H1 (cell line): ENCODE data around the gene GNG7. TPM values are rescaled to one million over a fixed set of nuclear protein-coding genes. Genes with fewer than 3 reads are reported as not detected.

Source experiments
- CTCF ChIA-PET: fragments of 300-600 bp; sonication (Branson Sonifier 250); formaldehyde crosslinking; loops from one replicate; lab custom pipeline; 2021; ENCODE audit not compliant: partially characterized antibody; lab: Charles Lee
- POLR2A ChIA-PET: fragments of 300-600 bp; sonication (Branson Sonifier 250); formaldehyde crosslinking; loops from one replicate; lab custom pipeline; 2021; ENCODE audit warnings: inconsistent platforms; ENCODE audit not compliant: partially characterized antibody; lab: Charles Lee
- DNase-seq, 2 experiments: peaks; one replicate each; pipeline versions ENCODE4 v3.0.0 to v3.0.0-alpha.2; 2010 to 2022; ENCODE audit warnings: low spot score in 2 of 2, low read depth in 1 of 2, mixed read lengths in 1 of 2
- FAIRE-seq: peaks from 2 replicates; lab custom pipeline; 2011; peaks lifted over from hg19 to GRCh38; lab: Jason Lieb, UNC
- H2AFZ ChIP-seq: 2 replicates; pipeline ENCODE4 v1.8.1; 2012; ENCODE audit warnings: low read length, inconsistent platforms
- H2AK5ac ChIP-seq: 2 replicates; pipeline ENCODE4 v1.6.1; 2013; ENCODE audit warnings: low read depth, low read length
- H2BK120ac ChIP-seq: replicated peaks from 2 replicates; pipeline ENCODE3; 2013; ENCODE audit warnings: low read depth, low read length, inconsistent platforms
- H2BK12ac ChIP-seq: 2 replicates; pipeline ENCODE4 v1.6.1; 2013; ENCODE audit warnings: low read depth, low read length
- H2BK15ac ChIP-seq: 2 replicates; pipeline ENCODE4 v1.6.1; 2013; ENCODE audit warnings: low read length
- H2BK20ac ChIP-seq: 2 replicates; pipeline ENCODE4 v1.6.1; 2013; ENCODE audit warnings: low read length
- H2BK5ac ChIP-seq: 2 replicates; pipeline ENCODE4 v1.6.1; 2013; ENCODE audit warnings: low read depth, low read length
- H3K14ac ChIP-seq: 2 replicates; pipeline ENCODE4 v1.6.1; 2013; ENCODE audit warnings: inconsistent platforms; ENCODE audit not compliant: insufficient read length
- H3K18ac ChIP-seq: 2 replicates; pipeline ENCODE4 v1.6.1; 2013; ENCODE audit warnings: low read length; ENCODE audit errors: extremely low read depth
- H3K23ac ChIP-seq: 2 replicates; pipeline ENCODE4 v1.6.1; 2013; ENCODE audit warnings: inconsistent platforms; ENCODE audit not compliant: insufficient read length
- H3K23me2 ChIP-seq: 2 replicates; pipeline ENCODE4 v1.6.1; 2013; ENCODE audit warnings: low read depth, low read length
- H3K27ac ChIP-seq: 2 replicates; pipeline ENCODE4 v1.6.1; 2011; ENCODE audit warnings: low read depth, low read length, inconsistent platforms
- H3K27me3 ChIP-seq, 4 experiments: replicated peaks in 1 of 4; 1 replicate in 1 of 4; 2 replicates in 3 of 4; pipeline versions ENCODE4 v1.6.1 to v1.8.1; 2011 to 2013; ENCODE audit warnings: low read length in 3 of 4, mild to moderate bottlenecking in 3 of 4, inconsistent platforms in 2 of 4, mixed read lengths in 2 of 4, moderate library complexity in 1 of 4; ENCODE audit not compliant: control insufficient read depth in 3 of 4, insufficient read depth in 3 of 4; ENCODE audit errors: extremely low read depth in 1 of 4
- H3K36me3 ChIP-seq, 4 experiments: 2 replicates each; pipeline versions ENCODE4 v1.6.1 to v1.8.1; 2011 to 2013; ENCODE audit warnings: mild to moderate bottlenecking in 4 of 4, low read length in 3 of 4, moderate library complexity in 2 of 4, control low read depth in 1 of 4, inconsistent platforms in 1 of 4; ENCODE audit not compliant: insufficient read depth in 4 of 4, control insufficient read depth in 2 of 4
- H3K4ac ChIP-seq: replicated peaks from 2 replicates; pipeline ENCODE3; 2013; ENCODE audit warnings: low read length, low read depth, mixed read lengths, inconsistent platforms; ENCODE audit not compliant: insufficient read length
- H3K4me1 ChIP-seq, 4 experiments: replicated peaks in 1 of 4; 1 replicate in 1 of 4; 2 replicates in 3 of 4; pipeline versions ENCODE4 v1.6.1 to v1.8.1; 2011 to 2013; ENCODE audit warnings: low read length in 3 of 4, inconsistent platforms in 2 of 4, mixed read lengths in 1 of 4; ENCODE audit not compliant: insufficient read depth in 4 of 4, control insufficient read depth in 3 of 4
- H3K4me2 ChIP-seq, 2 experiments: 2 replicates each; pipeline versions ENCODE4 v1.6.1 to v1.8.1; 2011 to 2013; ENCODE audit warnings: low read depth in 2 of 2, low read length in 2 of 2, control low read depth in 1 of 2, inconsistent platforms in 1 of 2, mild to moderate bottlenecking in 1 of 2; ENCODE audit not compliant: insufficient read depth in 1 of 2
- H3K4me3 ChIP-seq, 4 experiments: fragments of 200-600, 300-600 bp in 1 of 4; sonication (generic), shearing (Covaris generic), sonication (Bioruptor Twin) in 1 of 4; 2 replicates each; pipeline versions ENCODE4 v1.5.1 to v1.8.1; 2011 to 2016; ENCODE audit warnings: low read length in 4 of 4, low read depth in 3 of 4, control low read depth in 2 of 4, inconsistent platforms in 2 of 4, mild to moderate bottlenecking in 2 of 4, mixed read lengths in 1 of 4, moderate library complexity in 1 of 4; ENCODE audit not compliant: insufficient read depth in 2 of 4; ENCODE audit errors: extremely low read depth in 1 of 4
- H3K56ac ChIP-seq: replicated peaks from 2 replicates; pipeline ENCODE3; 2013; ENCODE audit warnings: low read depth, mild to moderate bottlenecking, mixed read lengths, low read length, inconsistent platforms; ENCODE audit not compliant: insufficient read length
- H3K79me1 ChIP-seq: 2 replicates; pipeline ENCODE4 v1.6.1; 2013; ENCODE audit warnings: low read depth, low read length, control low read depth
- H3K79me2 ChIP-seq, 2 experiments: 2 replicates each; pipeline versions ENCODE4 v1.6.1 to v1.8.1; 2012 to 2013; ENCODE audit warnings: low read length in 2 of 2, mild to moderate bottlenecking in 2 of 2, inconsistent platforms in 1 of 2; ENCODE audit not compliant: insufficient read depth in 2 of 2, control insufficient read depth in 1 of 2
- H3K9ac ChIP-seq, 4 experiments: replicated peaks in 1 of 4; 1 replicate in 1 of 4; 2 replicates in 3 of 4; pipeline versions ENCODE4 v1.6.1 to v1.8.1; 2011 to 2013; ENCODE audit warnings: low read depth in 3 of 4, low read length in 3 of 4, control low read depth in 2 of 4, mild to moderate bottlenecking in 2 of 4, moderate library complexity in 2 of 4, inconsistent platforms in 1 of 4; ENCODE audit errors: extremely low read depth in 1 of 4
- H3K9me3 ChIP-seq, 2 experiments: 2 replicates each; pipeline versions ENCODE4 v1.6.1 to v1.8.1; 2012 to 2013; ENCODE audit warnings: mild to moderate bottlenecking in 2 of 2, moderate library complexity in 2 of 2, control low read depth in 1 of 2, inconsistent platforms in 1 of 2, low read depth in 1 of 2, low read length in 1 of 2, mixed read lengths in 1 of 2; ENCODE audit not compliant: insufficient read depth in 2 of 2
- H4K20me1 ChIP-seq, 2 experiments: replicated peaks in 1 of 2; 2 replicates each; pipeline versions ENCODE3 to v1.8.1; 2011 to 2013; ENCODE audit warnings: inconsistent platforms in 2 of 2, low read length in 2 of 2, mild to moderate bottlenecking in 1 of 2; ENCODE audit not compliant: insufficient read depth in 2 of 2, control insufficient read depth in 1 of 2
- H4K5ac ChIP-seq: 2 replicates; pipeline ENCODE4 v1.6.1; 2013; ENCODE audit warnings: low read length, low read depth, mixed read lengths, inconsistent platforms; ENCODE audit not compliant: insufficient read length
- H4K8ac ChIP-seq: 2 replicates; pipeline ENCODE4 v1.8.0; 2013; ENCODE audit warnings: mild to moderate bottlenecking, moderate library complexity, low read length, inconsistent platforms; ENCODE audit not compliant: insufficient read depth; ENCODE audit errors: extremely low read depth
- H4K91ac ChIP-seq: replicated peaks from 2 replicates; pipeline ENCODE3; 2013; ENCODE audit warnings: low read length, mixed read lengths, inconsistent platforms; ENCODE audit not compliant: insufficient read length
- CBX5 ChIP-seq: fragments of 300-800, 300-1000 bp; sonication (generic); IDR thresholded peaks from 2 replicates; pipeline ENCODE4 v1.7.1; 2016; ENCODE audit warnings: antibody characterized with exemption, low read length, low read depth
- E2F6 ChIP-seq: IDR thresholded peaks from 2 replicates; pipeline ENCODE4 v1.6.1; 2012; ENCODE audit warnings: inconsistent platforms
- HDAC6 ChIP-seq: IDR thresholded peaks from one replicate; pipeline ENCODE4 v1.7.1; 2012; ENCODE audit warnings: low read depth, mild to moderate bottlenecking, inconsistent platforms, low read length, moderate library complexity
- JUND ChIP-seq: IDR thresholded peaks from 2 replicates; pipeline ENCODE4 v1.6.1; 2011; ENCODE audit warnings: mild to moderate bottlenecking, improper control_type of control experiment, low read length
- MAFK ChIP-seq: IDR thresholded peaks from 2 replicates; pipeline ENCODE4 v1.6.1; 2012; ENCODE audit warnings: low read depth, mild to moderate bottlenecking, improper control_type of control experiment, low read length
- SIRT6 ChIP-seq: IDR thresholded peaks from one replicate; pipeline ENCODE4 v1.7.1; 2012; ENCODE audit warnings: low read length, inconsistent platforms
- SP1 ChIP-seq: IDR thresholded peaks from 2 replicates; pipeline ENCODE4 v1.6.1; 2011; ENCODE audit warnings: low read depth, low read length
- SP2 ChIP-seq: IDR thresholded peaks from 2 replicates; pipeline ENCODE4 v1.6.1; 2012; ENCODE audit warnings: mild to moderate bottlenecking, low read length, inconsistent platforms
- SUZ12 ChIP-seq: fragments of 200-600 bp; sonication (generic); IDR thresholded peaks from 2 replicates; pipeline ENCODE4 v1.6.1; 2012; ENCODE audit warnings: mild to moderate bottlenecking, inconsistent platforms, low read length, moderate library complexity, mixed read lengths
- TAF1 ChIP-seq: IDR thresholded peaks from 2 replicates; pipeline ENCODE4 v1.6.1; 2011; ENCODE audit warnings: mild to moderate bottlenecking, low read depth, low read length
- TCF12 ChIP-seq: IDR thresholded peaks from 2 replicates; pipeline ENCODE4 v1.6.1; 2011; ENCODE audit warnings: low read depth, mild to moderate bottlenecking, low read length
- TEAD4 ChIP-seq: IDR thresholded peaks from 2 replicates; pipeline ENCODE4 v1.6.1; 2012; ENCODE audit warnings: low read depth, low read length, inconsistent platforms, mixed read lengths
- YY1 ChIP-seq: IDR thresholded peaks from 2 replicates; pipeline ENCODE4 v1.6.1; 2011; ENCODE audit warnings: low read depth, mild to moderate bottlenecking, low read length
- ZNF274 ChIP-seq: IDR thresholded peaks from 2 replicates; pipeline ENCODE4 v1.7.0; 2012; ENCODE audit warnings: low read length, borderline replicate concordance; ENCODE audit errors: extremely low read depth
- WGBS, 2 experiments: shearing (Covaris generic) in 1 of 2; methylation state at CpG; one replicate each; pipeline versions ENCODE4 v1.1.6 to v1.1.7; 2013 to 2015; ENCODE audit warnings: low lambda C conversion rate in 2 of 2, mixed read lengths in 2 of 2, inconsistent platforms in 1 of 2, low coverage in 1 of 2, missing lambda C conversion rate in 1 of 2; ENCODE audit not compliant: insufficient replicate concordance in 2 of 2, insufficient coverage in 1 of 2, insufficient read length in 1 of 2; ENCODE audit errors: extremely low coverage in 1 of 2, missing lambda C conversion rate in 1 of 2; 5-methylcytosine and 5-hydroxymethylcytosine counted together
- polyA plus RNA-seq, 7 experiments: library from polyadenylated mRNA; depleted of rRNA in 3 of 7; stranded (reverse) in 5 of 7; unstranded in 2 of 7; fragments of >200 nt in 5 of 7; fragments of 200-250 nt in 2 of 7; gene quantifications; 1 replicate in 5 of 7; 2 replicates in 1 of 7; 4 replicates in 1 of 7; pipeline versions ENCODE4 v1.2.1 to v1.2.3, GENCODE V29; 2011 to 2013; ENCODE audit warnings: missing spikeins in 2 of 7, mixed read lengths in 2 of 7
- total RNA-seq: library from RNA; stranded (reverse); fragmentation: NEBNext Ultra II Directional; extraction: Animal tissue kit (Norgen Biotek cat#: 25700); gene quantifications from 2 replicates; pipeline ENCODE4 v1.2.1, GENCODE V29; 2021

Gene GNG7
- total and polyA plus RNA-seq, 2 of the 8 experiments (the other 6 are each of a cell fraction or from before 2014, with no cell fraction given) = 2.8 to 7.8 TPM

- 85% methylated on average over 12 of the region's 12 CpGs; no CpG with 5 or more reads in 1 of the 2 experiments for WGBS, 2 experiments
- Histone ChIP-seq H3K23me2 (no peaks in the 10 kb centered on the region), H4K8ac (no peak overlapping the region), H2BK20ac (no peak overlapping the region), H3K4me1 (no peaks in the 10 kb centered on the region), H2AK5ac (no peak overlapping the region), H4K5ac (no peak overlapping the region), H3K14ac (no peak overlapping the region), H3K9ac (no peak overlapping the region), H3K4me3 (no peak overlapping the region), H2AFZ (no peak overlapping the region), H4K91ac (no peak overlapping the region), H3K4me2 (no peak overlapping the region), H3K79me2 (no peaks in the 10 kb centered on the region), H2BK5ac (no peak overlapping the region), H3K27me3 (no peaks in the 10 kb centered on the region), H3K18ac (no peak overlapping the region), H3K27ac (no peak overlapping the region), H2BK15ac (no peak overlapping the region), H3K9me3 (no peaks in the 10 kb centered on the region), H3K56ac (no peak overlapping the region), H2BK12ac (no peak overlapping the region), H3K4ac (no peak overlapping the region), H3K36me3 (no peaks in the 10 kb centered on the region), H3K23ac (no peak overlapping the region), H3K79me1 (no peaks in the 10 kb centered on the region; the same call in 1 of the 2 replicates), H4K20me1 (peaks cover 0 to 2% of the 10 kb centered on the region in 2 experiments), H2BK120ac (no peak overlapping the region)
- DNase-seq = no peak
- ChIA-PET CTCF (interaction anchor here (1.1 to 1.2 kb wide), 2 partner anchors 45 to 57 kb away, joined by 3 read pairs; no protein-coding TSS in a partner anchor), POLR2A (interaction anchor here (0.6 to 1.5 kb wide), 3 partner anchors 9 to 95 kb away, joined by 3 read pairs; no protein-coding TSS in a partner anchor)
- FAIRE-seq = no peak
- no peak for TF ChIP-seq CBX5
- no peak for TF ChIP-seq E2F6
- no peak for TF ChIP-seq MAFK
- no peak for TF ChIP-seq TCF12
- TF ChIP-seq SIRT6 = no peak
- TF ChIP-seq YY1 = no peak
- TF ChIP-seq SP2 = no peak
- TF ChIP-seq SP1 = no peak
- TF ChIP-seq SUZ12 = no peak
- TF ChIP-seq JUND = no peak
- TF ChIP-seq TAF1 = no peak
- no peak for TF ChIP-seq TEAD4
- TF ChIP-seq HDAC6 = no peak
- no peak for TF ChIP-seq ZNF274
Observed at GRCh38 chr19:2693492-2694160, 8.9 kb downstream of the GNG7 start.
